H54 (cell line): ENCODE measurements around the gene NUDCD2.
"Not testable (repeated sequence)": the region's sequence is repeated elsewhere in the genome, so short reads cannot be mapped to it uniquely, and the experiment has no call there.

ENCODE experiments used
- DNase-seq: peaks from one replicate; pipeline ENCODE4 v3.0.0; 2011; ENCODE audit warnings: low spot score, mixed read lengths; ENCODE audit not compliant: insufficient read length
- FAIRE-seq: peaks from 3 replicates; lab custom pipeline; 2011; peaks lifted over from hg19 to GRCh38; lab: Jason Lieb, UNC
- POLR2A ChIP-seq: IDR thresholded peaks from 2 replicates; pipeline ENCODE4 v1.6.1; 2011; ENCODE audit warnings: low read depth, mild to moderate bottlenecking, low read length

Gene NUDCD2

DNA sequence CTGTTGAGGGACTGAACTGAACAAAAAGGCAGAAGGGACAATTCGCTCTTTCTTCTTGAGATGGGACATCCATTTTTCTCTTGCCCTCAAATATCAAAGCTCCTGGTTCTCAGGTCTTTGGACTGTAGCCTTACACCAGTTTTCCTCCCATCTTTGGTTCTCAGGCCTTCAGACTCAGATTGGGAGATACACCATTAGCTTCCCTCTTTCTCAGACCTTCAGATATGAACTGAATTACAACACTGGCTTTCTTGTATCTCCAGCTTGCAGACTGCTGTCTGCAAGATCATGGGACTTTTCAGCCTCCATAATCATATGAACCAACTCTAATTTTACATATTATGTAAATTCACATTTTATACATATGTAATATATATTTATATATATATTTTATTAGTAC is 35.1 kb downstream of the NUDCD2 start:
- DNase-seq (no peak), FAIRE-seq (no peak)
- TF ChIP-seq POLR2A: no peak

DNA sequence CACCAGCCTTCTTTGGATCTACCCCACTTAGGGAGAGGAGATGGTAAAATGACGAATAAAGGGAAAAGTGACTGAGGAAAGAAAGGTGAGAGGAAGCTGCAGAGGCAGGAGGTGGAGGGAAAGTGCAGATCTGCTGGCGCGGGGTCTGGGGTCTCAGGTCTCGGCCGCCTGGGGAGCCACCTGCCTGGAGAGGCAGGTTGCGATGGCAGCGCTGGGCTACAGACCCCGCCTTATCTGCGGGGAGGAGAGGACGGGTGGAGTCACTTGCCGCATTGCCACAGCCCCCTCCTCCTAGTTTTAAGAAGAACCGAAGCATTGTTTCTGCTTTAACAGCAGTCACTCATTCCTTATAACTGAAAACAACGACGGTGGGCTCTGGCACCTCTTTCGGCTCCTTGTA is 44.2 kb downstream of the NUDCD2 start:
- not testable (repeated sequence) for FAIRE-seq, DNase-seq

DNA sequence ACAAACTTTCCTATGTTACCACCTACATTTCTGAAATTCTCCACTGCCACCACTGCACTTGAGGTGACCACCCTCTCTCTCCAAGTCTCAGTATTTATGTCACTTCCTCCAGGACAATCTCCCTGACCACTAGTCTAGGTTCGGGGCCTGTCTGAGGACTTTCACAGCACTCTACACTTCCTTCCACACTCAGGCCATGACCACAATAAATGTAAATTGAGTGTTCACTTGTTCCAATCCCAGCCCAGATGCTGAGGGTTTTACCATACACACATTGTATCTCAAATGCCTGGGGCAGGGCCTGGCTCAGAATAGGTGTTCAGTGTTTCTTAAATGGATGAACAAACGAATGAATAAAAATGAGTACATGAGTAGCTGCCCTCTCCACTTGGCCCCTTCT is 49.4 kb downstream of the NUDCD2 start:
- DNase-seq: no peak
- TF ChIP-seq POLR2A: no peak
- no peak for FAIRE-seq

DNA sequence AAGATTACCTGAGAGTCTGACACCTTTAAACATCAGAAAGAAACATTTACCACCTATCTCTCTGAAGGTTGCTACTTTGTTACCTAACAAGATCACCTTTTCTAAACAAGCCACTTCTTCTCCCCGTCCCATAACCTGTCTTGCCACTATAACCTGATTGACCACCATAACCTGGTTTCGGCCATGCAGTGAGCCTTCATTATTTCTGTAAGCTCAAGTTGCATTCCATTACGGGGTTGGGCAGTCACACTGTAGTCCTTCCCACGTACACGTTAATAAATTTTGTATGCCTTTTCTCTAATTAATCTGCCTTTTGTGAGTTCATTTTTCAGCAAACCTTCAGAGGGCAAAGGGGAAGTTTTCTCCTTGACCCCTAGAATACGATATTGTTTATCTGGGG is 50.5 kb downstream of the NUDCD2 start:
- no peak for DNase-seq
- no peak for TF ChIP-seq POLR2A
- no peak for FAIRE-seq

DNA sequence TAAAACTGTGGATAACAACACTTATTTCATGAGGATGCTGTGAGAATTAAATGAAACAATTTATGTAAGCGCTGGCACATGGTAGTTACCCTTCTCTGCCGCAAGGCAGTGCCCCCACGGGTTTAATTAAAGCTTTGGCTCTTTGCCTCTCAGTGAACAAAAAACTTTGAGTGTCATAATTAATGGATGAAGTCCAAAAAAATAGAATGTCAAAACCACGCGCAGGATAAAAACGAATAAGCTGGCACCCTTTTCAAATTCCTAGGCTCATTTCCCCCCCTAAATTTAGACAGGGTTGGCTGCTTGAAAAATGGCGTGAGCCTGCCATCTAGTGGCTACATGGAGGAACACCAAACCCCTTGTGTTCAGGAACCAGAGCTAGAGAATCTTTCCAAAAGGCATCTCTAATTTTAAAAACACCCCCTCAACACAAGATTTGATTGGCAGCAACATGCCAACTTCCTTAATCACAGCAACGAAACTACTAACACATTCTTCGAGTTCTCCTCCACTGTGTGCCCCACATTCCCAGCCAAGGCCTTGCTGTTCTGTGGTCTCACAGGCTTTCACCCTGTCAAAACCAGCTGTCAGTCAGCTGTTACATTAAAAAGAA is 51.5 kb downstream of the NUDCD2 start:
- FAIRE-seq (peak; percentile 57), DNase-seq (peak; percentile 14)
- TF ChIP-seq POLR2A: no peak

DNA sequence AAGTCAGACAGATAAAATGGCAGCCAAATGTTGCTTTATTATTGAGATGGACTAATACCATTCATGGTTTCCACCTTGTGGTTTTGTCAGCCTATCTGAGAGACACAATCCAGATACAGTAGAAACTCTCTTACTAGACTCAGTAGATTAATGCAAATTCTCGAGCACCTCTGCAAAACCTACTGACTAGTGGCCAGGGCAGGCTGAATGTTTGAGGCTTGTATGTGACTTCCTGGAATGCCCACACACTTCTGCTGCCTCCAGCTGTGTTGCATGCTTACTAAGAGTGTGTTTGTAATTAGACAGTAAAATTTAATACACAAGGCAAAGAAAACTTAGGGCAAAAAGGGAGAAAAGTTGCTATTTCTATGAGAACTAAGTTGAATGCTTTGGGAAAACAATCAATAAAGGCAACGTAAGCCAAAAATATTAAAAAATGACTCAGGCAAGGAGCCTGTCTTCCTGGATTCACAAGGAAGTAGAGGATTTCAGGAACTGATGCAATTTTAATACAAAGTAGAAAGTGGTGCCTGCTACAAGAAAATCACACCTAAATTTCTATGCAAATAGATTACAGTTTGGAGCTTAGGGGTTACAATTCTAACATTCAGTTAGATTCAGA is 52.8 kb downstream of the NUDCD2 start:
- no peak for TF ChIP-seq POLR2A
- DNase-seq (no peak), FAIRE-seq (no peak)

DNA sequence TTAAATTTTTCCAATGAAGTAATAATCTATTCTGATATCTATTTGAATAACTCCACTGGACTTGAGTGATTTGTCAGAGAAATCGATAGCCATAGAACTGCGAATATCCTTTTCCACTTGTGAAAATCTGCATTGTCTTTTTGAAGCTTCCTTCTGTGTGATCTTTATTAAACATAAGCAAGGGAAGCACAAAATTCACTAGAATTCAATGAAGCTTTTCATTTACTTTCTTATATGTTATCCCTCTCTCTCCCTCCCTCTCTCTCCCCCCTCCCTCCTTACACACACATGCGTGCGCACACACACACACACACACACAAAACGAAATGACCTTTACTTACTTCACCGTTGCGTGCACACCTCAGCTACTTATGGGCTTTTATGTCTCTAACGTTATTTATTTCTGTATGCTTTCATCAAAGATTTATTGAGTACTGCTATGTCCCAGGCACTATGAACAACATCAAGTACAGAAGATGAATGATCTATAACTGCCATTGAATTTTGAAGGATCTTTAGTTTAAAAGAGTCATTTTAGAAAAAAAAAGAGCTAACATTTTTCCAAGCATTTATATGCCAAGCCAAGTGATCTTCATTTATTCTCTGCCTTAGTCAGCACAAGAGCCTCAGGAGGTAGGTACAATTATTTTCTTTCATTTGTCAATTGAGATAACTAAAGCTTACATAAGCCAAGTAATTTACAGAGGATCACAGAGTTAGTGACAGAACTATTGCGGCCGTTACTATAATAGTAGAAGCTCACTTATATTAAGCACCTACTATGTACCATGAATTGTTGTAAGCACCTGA is 55.3 kb downstream of the NUDCD2 start:
- no peak for FAIRE-seq
- TF ChIP-seq POLR2A: no peak

DNA sequence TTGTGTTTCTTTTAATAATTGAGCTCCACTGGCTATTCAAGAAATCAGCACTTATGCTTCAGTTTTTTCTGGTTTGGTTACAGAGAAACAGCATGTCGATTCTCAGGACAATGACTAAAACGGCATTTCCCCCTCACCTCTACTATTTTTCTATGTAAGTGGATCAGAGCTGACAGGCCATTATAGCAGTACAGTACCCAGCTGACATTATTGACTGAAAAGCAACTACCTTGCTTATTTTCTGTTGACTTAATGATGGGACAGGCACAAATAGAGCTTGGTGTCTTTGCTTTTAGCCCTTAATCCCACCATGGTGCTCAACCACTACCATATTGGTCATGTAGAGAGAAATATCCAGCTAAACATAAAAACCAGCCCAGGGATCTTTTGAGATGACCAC is 57.9 kb downstream of the NUDCD2 start:
- TF ChIP-seq POLR2A: no peak
- DNase-seq (no peak), FAIRE-seq (no peak)

More for the DNA sequence above, 55.3 kb downstream of the NUDCD2 start:
- no peak for DNase-seq

DNA sequence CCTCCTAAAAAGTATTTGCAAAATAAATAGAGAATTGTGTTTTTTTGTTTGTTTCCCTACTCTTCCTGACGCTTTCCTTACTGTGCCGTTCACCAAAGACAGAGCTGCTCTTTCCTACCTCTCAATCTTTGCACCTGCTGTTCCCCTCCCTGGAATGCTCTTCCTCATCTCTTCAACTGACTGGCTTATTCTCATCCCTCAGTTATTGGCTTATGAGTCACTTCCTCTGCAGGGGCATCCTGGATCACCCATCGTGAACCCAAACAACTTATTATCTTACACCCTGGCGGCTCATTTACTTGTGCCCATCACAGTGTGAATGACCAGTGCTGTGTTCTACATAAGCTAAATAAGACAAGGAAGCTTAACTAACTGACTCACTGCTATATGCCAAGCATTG is 58.6 kb downstream of the NUDCD2 start:
- TF ChIP-seq POLR2A: no peak
- no peak for DNase-seq
- no peak for FAIRE-seq

DNA sequence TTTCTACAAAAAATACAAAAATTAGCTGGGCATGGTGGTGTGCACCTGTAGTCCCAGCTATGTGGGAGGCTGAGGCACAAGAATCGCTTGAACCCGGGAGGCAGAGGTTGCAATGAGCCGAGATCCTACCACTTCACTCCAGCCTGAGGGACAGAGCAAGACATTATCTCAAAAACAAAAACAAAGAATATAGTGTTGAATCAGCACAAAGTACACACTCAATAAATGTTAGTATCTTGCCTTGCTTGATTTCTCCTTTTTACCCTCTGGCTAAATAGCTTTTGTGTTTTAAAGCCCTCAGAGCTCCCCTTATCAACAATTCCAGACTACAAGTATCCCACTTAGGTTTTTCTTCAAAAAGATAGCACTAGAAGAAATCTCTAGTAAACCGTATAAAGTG is 60.0 kb downstream of the NUDCD2 start:
- no peak for TF ChIP-seq POLR2A
- DNase-seq: no peak
- FAIRE-seq: no peak

DNA sequence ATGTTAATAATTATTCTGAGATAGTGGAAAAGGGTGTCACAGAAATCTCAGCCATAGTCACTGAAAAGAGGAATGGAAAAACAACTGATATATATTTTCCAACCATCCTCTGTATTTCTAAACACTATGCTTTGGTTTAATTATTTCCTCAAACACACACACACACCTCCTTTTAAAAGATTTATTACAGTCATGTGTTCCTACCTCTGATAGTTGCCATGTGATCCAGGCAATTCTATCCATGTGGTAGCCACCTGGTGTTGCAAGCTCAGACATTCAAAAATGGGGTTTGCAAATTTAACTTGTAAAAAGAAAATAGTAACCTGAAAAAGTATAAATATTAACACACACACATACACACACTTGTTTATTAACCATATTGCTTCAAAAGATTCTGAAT is 62.5 kb downstream of the NUDCD2 start:
- FAIRE-seq: no peak
- DNase-seq: no peak
- no peak for TF ChIP-seq POLR2A

DNA sequence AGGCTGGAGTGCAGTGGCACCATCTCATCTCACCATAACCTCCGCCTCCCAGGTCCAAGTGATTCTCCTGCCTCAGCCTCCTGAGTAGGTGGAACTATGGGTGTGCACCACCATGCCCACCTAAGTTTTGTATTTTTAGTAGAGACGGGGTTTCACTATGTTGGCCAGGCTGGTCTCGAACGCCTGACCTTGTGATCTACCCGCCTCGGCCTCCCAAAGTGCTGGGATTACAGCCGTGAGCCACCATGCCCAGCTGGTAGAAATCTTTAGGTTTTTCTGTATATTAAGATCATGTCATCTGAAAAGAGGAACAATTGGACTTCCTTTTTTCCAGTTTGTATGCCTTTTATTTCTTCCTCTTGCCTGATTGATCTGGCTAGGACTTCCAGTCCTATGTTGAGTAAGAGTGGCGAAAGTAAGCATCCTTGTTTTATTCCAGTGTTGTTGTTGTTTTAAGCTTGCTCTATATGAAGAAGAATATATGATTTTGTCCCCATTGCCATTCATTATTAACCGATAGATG is 63.0 kb downstream of the NUDCD2 start:
- not testable (repeated sequence) for FAIRE-seq, DNase-seq
